Vagina (tissue), 2 donors: ENCODE results near the gene CAMP. TPM values are rescaled to one million over a fixed set of nuclear protein-coding genes. Genes with fewer than 3 reads are reported as not detected.

Experiments used
- DNase-seq, 2 donors: peaks; one replicate each; pipeline ENCODE4 v3.0.0-alpha.2; 2017; ENCODE audit errors: extremely low spot score in 2 of 2
- H3K27ac ChIP-seq: fragments of 200-600 bp; sonication (generic); one replicate; pipeline ENCODE4 v1.5.1; 2019
- H3K27me3 ChIP-seq: fragments of 200-600 bp; sonication (generic); one replicate; pipeline ENCODE4 v1.5.1; 2019
- H3K36me3 ChIP-seq, 2 donors: fragments of 200-600 bp; sonication (generic); one replicate each; pipeline ENCODE4 v1.5.1; 2017 to 2019
- H3K4me1 ChIP-seq: fragments of 200-600 bp; sonication (generic); one replicate; pipeline ENCODE4 v1.5.1; 2019
- H3K4me3 ChIP-seq, 2 donors: fragments of 200-600 bp; sonication (generic); 1 replicate in 1 of 2; 2 replicates in 1 of 2; pipeline ENCODE4 v1.5.1; 2016 to 2019
- H3K9me3 ChIP-seq: fragments of 200-600 bp; sonication (generic); one replicate; pipeline ENCODE4 v1.5.1; 2019
- POLR2A ChIP-seq, 2 donors: fragments of 450-650 bp; IDR thresholded peaks; one replicate each; pipeline ENCODE4 v1.6.1; 2017; ENCODE audit warnings: antibody characterized with exemption in 2 of 2, mild to moderate bottlenecking in 2 of 2, moderate library complexity in 2 of 2
- POLR2AphosphoS5 ChIP-seq, 2 donors: sonication (generic); formaldehyde crosslinking; IDR thresholded peaks; one replicate each; pipeline ENCODE4 v1.9.0; 2017; ENCODE audit warnings: antibody characterized with exemption in 2 of 2, mild to moderate bottlenecking in 2 of 2, low read depth in 1 of 2; ENCODE audit not compliant: insufficient read depth in 1 of 2
- intact Hi-C: fragments of 100-400 bp; cut with DNase I; formaldehyde crosslinking; loops from one replicate; pipeline ENCODE4 v1.15.1; 2023
- total RNA-seq: library from RNA; depleted of rRNA; stranded (reverse); fragments of >200 nt; gene quantifications from one replicate; pipeline ENCODE4 v1.2.3, GENCODE V29; 2016
- TF ChIP-seq, protein P1 (sequence below), 3 experiments: fragments of 450-650 bp in 2 of 3; fragments of 200-600 bp in 1 of 3; sonication (generic) in 1 of 3; IDR thresholded peaks; one replicate each; pipeline ENCODE4 v1.5.1; 2017 to 2019; ENCODE audit warnings: antibody characterized with exemption in 3 of 3, mild to moderate bottlenecking in 2 of 3, moderate library complexity in 2 of 3

Gene CAMP
- total RNA-seq, 1 donor from 2014 or later = not detected

DNA sequence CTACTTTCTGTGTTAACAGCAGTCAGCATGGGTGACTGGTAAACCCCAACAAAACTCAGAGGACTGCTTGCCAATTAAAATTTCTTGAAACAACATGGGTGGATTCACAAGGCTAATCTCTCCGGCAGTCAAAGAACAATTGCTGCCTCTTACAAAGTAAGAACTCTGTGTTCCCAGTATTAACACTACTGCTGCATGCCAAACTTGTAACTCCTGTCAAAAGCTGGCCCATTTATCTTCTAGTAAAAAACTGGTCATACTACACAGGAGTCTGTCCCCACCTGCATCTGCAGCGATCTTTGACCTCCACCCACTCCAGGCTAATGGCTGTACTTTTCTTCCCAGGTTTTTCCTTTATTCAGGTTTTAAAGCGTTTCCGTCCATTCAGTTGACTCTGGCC is 8.9 kb downstream of the CAMP start:
- TF ChIP-seq, protein P1, sequence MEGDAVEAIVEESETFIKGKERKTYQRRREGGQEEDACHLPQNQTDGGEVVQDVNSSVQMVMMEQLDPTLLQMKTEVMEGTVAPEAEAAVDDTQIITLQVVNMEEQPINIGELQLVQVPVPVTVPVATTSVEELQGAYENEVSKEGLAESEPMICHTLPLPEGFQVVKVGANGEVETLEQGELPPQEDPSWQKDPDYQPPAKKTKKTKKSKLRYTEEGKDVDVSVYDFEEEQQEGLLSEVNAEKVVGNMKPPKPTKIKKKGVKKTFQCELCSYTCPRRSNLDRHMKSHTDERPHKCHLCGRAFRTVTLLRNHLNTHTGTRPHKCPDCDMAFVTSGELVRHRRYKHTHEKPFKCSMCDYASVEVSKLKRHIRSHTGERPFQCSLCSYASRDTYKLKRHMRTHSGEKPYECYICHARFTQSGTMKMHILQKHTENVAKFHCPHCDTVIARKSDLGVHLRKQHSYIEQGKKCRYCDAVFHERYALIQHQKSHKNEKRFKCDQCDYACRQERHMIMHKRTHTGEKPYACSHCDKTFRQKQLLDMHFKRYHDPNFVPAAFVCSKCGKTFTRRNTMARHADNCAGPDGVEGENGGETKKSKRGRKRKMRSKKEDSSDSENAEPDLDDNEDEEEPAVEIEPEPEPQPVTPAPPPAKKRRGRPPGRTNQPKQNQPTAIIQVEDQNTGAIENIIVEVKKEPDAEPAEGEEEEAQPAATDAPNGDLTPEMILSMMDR (IDR thresholded peaks at IDR 0.05) = no peak
- TF ChIP-seq POLR2AphosphoS5 (IDR thresholded peaks at IDR 0.05; ENCODE audit: insufficient read depth in 1 of 2, low read depth in 1 of 2) = peak in 1 of 2 donors; percentile 83
- peak overlapping the region; percentile 62 for H3K27ac ChIP-seq
- intact Hi-C loops = no loop called here
- no peaks in the 10 kb centered on the region for H3K27me3 ChIP-seq
- DNase-seq = no peak
- peaks cover 31% of the 10 kb centered on the region for H3K4me1 ChIP-seq
- H3K36me3 ChIP-seq = no peaks in the 10 kb centered on the region
- no peaks in the 10 kb centered on the region for H3K9me3 ChIP-seq
- no peak overlapping the region for H3K4me3 ChIP-seq

DNA sequence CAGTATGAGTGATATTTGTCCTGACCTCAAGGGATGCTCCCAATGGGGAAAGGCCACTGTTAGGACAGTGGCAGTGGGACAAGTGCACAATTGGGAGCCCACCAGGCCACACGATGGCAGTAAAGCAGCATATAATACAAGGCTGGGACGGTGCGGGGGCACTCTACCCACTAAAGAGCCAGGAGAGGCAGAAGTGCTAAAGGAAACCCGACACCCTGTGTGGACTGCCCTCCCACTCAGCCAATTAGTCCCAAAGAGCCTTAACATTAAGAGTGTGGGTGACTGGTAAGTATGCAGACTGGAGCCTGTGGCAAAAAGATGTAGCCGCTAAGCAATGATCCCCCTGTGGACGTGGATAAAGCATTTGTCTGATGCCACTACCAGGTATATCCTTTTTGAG is 9.4 kb downstream of the CAMP start:
- H3K9me3 ChIP-seq = no peaks in the 10 kb centered on the region
- intact Hi-C loops = no loop called here
- no peak for DNase-seq
- TF ChIP-seq POLR2AphosphoS5 (IDR thresholded peaks at IDR 0.05; ENCODE audit: insufficient read depth in 1 of 2, low read depth in 1 of 2) (no peak), POLR2A (IDR thresholded peaks at IDR 0.05) (no peak)
- TF ChIP-seq, protein P1 (IDR thresholded peaks at IDR 0.05) = peak in 2 of 3 experiments; percentile 3 to 52
- H3K4me3 ChIP-seq = no peak overlapping the region
- peaks cover 36% of the 10 kb centered on the region for H3K4me1 ChIP-seq
- no peaks in the 10 kb centered on the region for H3K27me3 ChIP-seq
- no peaks in the 10 kb centered on the region for H3K36me3 ChIP-seq
- peak overlapping the region; percentile 62 for H3K27ac ChIP-seq

DNA sequence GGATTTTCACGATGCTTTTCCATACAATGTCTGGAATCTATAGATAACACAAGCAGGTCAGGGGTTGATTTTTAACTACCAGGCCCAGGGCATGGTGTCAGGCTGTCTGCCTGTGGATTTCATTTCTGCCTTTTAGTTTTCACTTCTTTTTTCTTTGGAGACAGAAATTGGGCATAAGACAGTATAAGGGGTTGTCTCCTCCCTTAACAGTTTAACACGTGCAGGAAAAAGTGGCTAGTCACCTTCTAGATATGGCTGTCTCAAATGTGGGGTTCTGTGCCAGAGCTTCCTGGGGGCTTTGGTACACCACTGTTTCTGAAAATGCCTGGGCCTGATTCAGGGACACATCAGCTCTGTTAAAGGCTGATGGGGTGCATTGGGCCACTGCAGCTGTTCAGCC is 10.2 kb downstream of the CAMP start:
- TF ChIP-seq, protein P1 (IDR thresholded peaks at IDR 0.05) = no peak
- TF ChIP-seq POLR2AphosphoS5 (IDR thresholded peaks at IDR 0.05; ENCODE audit: insufficient read depth in 1 of 2, low read depth in 1 of 2) = no peak

DNA sequence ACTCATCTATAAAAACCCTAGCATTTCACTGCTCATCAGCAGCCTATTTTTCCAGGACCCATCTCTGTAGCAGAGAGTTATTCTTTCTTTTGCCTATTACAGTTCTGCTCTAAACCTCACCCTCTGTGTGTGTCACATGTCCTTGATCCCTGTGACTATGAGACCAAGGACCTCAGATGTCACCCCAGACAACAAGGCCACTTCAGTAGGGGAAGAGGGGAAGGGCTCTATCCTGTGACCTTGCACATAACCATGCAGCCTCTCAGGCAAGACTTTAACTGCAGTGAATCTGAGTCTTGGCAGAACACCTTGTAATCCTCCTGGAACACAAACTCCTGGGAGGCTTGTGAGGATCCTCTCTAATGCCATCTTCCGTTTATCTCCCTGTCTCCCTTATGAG is 13.2 kb downstream of the CAMP start:
- Histone ChIP-seq H3K4me1 (peaks cover 52% of the 10 kb centered on the region), H3K36me3 (no peaks in the 10 kb centered on the region), H3K4me3 (no peak overlapping the region), H3K27ac (peak overlapping the region; percentile 54), H3K27me3 (no peaks in the 10 kb centered on the region), H3K9me3 (no peaks in the 10 kb centered on the region)
- intact Hi-C loops = no loop called here
- DNase-seq = no peak
- TF ChIP-seq POLR2A (IDR thresholded peaks at IDR 0.05) = no peak
- TF ChIP-seq POLR2AphosphoS5 (IDR thresholded peaks at IDR 0.05; ENCODE audit: insufficient read depth in 1 of 2, low read depth in 1 of 2) = no peak
- TF ChIP-seq, protein P1 (IDR thresholded peaks at IDR 0.05) = no peak

More for the DNA sequence above, 10.2 kb downstream of the CAMP start:
- Histone ChIP-seq H3K36me3 (no peaks in the 10 kb centered on the region), H3K4me3 (no peak overlapping the region), H3K27ac (no peak overlapping the region), H3K9me3 (no peaks in the 10 kb centered on the region), H3K4me1 (peaks cover 44% of the 10 kb centered on the region), H3K27me3 (no peaks in the 10 kb centered on the region)
- intact Hi-C loops = no loop called here
- no peak for DNase-seq

DNA sequence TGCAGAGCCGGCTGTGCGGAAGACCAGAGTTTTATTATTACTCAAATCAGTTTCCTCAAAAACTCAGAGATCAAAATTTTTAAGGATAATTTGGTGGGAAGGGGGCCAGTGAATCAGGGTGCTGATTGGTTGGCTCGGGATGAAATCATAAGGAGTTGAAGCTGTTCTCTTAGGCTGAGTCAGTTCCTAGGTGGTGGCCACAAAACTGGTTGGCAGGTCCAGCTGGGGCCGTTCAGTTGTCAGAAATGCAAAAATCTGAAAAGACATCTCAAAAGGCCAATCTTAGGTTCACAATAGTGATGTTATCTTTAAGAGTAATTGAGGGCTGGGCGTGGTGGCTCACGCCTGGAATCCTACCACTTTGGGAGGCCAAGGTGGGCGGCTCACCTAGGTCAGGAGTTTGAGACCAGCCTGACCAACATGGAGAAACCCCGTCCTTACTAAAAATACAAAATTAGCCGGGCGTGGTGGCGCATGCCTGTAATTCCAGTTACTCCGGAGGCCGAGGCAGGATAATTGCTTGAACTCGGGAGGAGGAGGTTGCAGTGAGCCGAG is 15.3 kb downstream of the CAMP start:
- no peaks in the 10 kb centered on the region for H3K36me3 ChIP-seq
- intact Hi-C loops = no loop called here
- no peak for TF ChIP-seq POLR2A (IDR thresholded peaks at IDR 0.05)

More for the DNA sequence above, 15.3 kb downstream of the CAMP start:
- Histone ChIP-seq H3K4me1 (peaks cover 59% of the 10 kb centered on the region), H3K4me3 (no peak overlapping the region), H3K9me3 (no peaks in the 10 kb centered on the region), H3K27ac (no peak overlapping the region), H3K27me3 (no peaks in the 10 kb centered on the region)
- no peak for DNase-seq
